GM18499 (cell line): Measurements from ENCODE around the gene TUBB2B.

ENCODE experiments used
- ATAC-seq: cut with Tn5 transposase; IDR thresholded peaks from one replicate; pipeline ENCODE4 v1.9.1; 2021; ENCODE audit warnings: moderate number of reproducible peaks; ENCODE audit not compliant: insufficient read depth, unreplicated experiment

TUBB2B gene

DNA sequence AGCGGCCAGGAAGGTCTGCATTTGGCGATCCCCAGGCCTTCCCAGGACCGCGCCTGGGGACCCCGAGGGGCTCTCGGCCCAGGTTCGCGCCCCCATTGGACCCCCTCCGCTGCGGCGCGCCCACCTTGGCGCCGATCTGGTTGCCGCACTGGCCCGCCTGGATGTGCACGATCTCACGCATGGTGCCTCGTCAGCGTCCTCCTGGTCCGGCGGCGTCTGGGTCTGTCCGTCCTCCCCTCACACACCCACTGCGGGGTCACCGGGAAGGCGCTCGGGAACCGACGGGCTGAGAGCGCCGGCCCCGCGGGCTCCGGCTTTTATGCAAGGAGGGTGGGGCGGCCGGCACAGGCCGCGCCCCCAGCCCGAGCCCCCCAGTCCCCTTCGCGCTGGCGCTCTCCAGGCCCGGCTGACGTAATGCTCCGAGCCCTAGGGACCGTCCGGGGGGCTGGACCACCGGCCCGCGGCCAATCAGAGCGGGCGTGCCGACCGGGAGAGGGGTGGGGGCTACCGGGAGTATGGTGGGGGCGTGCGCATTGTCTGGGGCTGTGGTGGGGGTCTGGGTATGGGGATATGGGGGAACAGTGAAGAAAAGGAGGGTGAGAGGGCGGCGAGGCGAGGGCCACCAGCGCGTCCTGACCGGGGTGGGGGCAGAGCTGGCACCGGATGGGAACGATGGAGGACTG, at the start of gene TUBB2B:
Gene TUBB2B (minus strand): TSS at position 291 of the 683 bp plus-strand sequence. CDS start 110 bp downstream, at position 181.
- no peak for ATAC-seq

DNA sequence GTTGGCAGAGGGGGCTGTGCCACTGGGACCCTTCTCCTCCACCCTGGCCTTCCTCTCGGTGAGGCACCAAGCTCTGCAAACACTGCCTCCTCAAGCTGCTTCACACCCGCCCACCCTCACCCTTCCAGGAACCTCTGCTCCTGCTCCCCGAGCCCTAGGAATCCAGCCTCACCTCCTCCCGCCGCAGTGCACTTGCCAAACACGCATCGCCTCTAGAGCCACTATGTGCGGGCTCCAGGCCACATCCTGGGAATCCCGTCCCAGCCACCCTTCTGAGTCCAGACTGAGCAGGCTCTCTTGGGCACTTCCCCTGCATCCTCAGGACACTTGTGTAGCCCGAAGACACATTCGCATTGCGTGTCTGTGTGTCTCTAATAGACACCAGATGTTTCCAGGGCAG, 49.8 kb upstream of the TUBB2B start:
- ATAC-seq, result no peak

DNA sequence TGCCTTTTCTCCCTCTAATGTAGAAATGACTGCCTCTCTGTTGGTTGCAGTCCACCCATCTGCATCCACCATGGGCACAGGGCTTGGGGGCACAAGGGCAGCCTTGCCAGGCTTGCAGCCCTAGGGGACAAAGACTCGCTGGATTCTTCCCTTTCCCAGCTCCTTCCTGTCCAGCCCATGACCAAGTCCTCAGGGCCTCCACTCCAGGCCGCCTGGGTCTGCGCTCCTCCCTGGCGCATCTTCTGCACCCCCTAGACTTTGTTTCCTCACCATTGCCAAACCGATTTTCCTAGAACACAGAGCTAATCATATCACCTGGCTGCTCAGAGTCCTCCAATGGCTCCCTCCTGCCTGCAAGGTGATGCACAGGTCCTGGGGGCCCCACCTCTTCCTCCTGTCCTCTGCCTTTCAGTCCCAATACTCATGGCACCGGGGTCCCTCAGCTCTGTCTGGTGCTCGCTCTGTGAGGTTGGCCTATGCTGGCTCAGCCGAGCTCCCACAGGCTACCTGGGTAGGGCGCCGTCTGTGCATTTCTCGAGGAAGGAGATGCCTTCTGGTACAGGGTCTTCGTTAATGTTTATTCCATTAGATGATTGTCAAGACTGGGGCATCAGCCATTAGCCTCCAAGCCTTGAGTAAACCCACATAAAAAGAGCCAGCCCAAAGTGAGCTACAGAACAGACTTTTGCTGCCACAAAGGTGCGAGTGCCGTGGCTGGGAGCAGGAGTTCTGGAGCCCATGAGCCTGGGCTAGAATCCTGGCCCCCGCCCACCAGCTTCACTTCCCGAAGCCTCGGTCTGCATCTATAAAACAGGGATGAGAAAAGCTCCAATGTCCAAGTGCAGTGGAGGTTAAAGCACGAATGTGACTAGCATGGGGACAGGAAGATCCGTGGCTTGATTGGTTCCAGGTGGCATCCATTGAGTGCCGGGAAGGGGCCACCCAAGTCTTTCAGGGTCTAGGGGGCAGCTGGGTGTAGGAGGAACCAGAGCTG, 49.0 kb upstream of the TUBB2B start:
- no peak for ATAC-seq

DNA sequence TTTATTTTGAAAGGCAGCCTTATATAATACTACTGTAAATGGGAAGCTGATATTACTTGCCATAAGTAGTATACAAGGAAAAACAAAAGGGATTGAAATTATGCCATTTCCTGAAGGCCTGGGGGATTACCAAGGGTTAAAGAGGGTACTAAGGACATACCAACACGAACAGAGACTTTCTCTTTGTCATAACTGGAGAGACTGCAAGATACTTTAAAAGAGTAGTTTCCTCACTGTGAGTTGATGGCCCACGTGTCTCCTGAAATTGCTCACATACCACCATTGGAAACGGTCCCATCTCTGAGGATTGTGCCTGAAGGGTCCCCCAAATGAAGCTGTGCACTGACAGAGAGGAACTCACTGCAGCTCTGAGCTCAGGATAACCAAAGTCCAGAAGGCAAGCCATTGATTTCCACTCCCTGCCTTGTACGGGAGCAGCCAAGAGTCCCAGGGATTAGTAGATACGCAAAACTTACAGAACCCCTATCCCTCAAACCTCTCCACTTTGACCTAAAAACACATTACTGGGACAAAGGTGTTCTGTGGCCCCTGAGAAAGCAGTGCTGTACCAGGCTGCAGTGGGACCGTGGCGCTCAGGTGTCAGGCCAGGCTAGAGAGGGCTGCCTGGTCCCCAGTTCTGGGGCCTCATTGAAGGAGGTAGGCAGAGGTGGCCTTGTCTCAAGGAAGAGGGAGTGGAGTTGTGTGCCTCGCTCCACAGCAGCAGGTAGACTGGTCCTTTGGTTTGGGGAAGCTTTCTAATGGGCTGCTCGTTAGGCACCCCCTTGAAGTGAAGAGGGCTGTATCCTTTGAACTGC, 46.5 kb upstream of the TUBB2B start:
- ATAC-seq, result no peak

DNA sequence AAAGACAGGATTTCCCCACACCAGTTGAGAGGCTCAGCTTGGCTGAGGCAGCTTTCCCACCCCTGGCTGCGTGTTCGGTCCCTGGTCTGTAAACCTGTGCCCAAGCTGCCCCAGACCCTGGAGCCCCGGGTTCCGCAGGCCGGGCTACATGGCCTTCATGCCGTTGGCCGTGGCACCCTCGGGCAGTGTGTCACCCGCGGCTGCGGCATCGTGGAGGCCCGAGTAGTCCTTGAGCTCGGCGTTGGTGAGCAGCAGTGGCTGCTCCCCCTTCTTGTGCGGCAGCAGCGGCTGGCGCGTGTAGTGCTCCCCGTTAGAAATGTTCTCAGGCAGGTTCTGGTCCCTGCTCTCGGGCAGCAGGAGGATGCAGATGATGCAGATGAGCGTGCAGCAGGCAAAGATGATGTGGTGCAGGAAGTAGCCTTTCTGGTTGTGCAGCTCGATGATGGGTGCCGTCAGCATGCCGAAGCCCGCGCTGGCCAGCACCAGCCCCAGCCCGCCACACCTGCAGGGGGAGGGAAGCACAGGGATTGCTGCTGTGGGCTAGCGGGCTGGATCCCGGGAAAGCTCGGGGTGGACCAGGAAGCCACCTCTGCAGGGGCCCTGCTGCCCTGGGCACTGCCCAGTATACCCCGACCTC, 45.6 kb upstream of the TUBB2B start:
- no peak for ATAC-seq

DNA sequence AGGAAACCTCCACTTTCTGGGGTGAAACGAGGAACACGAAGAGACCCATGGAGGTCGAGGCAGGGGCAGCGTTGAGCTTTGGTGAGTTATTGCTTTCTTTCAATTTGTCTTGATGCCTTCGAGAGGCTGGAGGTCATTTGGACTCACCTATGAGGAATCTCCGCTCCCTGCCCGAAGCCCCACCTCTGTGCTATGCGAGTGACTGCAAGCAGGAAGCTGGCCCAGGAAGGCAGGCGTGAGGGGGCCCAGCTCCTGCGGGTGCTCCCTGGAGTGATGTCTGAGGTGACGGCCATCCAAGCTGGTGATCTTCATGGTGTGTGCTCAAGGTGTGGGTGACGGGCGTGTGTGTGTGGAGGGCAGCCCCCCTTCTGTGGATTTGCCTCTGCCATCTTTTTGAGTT, 44.3 kb upstream of the TUBB2B start:
- no peak for ATAC-seq

DNA sequence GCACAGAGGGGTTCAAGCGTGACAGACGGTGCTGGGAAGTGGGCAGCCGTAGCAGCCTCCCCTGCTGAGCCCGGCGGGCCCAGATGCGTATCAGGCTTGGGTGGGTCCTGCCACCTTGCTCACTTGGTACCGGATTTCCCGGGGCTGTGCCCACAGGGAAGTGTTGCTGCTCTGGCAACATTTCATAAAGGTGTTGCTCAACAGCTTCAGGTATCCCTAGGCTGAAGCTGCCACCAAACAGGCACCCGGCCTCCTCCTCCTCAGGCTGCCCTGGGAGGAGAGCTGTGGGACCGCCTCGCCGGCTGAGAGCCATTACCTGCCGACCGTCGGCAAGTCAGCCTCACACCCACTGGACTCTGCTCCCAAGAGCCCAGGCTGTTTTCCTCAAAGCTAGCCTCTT, 42.8 kb upstream of the TUBB2B start:
- no peak for ATAC-seq

DNA sequence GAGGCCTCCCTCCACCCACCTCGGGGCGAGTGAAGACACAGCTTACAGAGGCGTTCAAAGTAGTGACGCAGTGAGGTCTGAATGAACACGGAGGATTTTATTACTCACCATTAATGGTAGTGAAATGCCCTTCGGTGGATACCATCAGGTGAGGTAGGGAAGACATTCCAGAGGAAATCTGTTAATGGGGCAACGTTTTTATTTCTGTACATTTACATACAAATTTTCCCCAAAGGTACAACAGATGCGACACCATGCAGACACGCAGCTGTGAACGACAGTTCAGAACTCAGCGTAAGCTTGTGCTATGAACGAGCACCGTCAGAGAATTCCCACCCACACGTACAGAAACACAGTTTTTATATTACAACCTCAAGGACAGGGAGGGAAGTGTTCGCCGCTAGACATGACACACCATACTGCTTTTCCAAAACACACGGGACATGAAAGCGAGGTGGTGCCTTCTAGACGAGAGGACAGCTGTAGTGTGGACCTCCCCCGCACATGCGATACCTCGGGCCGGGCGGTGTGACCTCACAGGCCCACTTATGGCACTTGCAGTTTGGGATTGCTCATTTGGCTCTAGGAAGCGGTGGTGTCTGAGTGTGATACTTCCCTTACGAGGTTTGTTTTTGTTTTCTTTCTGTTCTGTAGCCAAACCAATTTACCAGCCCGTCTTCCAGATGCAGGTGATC, 42.0 kb upstream of the TUBB2B start:
- ATAC-seq, result no peak

DNA sequence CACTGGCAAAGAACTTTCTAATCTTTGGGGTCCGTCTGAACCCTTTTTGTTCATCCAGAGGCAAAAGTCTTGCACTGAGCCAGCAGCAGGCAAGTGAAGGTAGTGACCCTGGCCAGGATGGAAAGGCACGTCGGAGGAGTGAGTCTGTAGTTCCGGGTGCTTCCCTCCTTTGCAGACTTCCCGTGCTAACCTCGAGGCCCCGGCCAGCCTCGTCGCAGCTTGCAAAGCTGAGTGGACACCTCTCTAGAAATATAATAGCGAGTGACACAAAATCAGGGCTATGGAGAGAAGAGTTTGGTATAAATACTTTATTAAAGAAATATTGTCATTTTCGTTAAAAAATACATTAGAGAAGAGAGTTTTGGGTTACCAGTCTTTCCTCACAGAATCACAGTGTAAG, 41.2 kb upstream of the TUBB2B start:
- no peak for ATAC-seq

DNA sequence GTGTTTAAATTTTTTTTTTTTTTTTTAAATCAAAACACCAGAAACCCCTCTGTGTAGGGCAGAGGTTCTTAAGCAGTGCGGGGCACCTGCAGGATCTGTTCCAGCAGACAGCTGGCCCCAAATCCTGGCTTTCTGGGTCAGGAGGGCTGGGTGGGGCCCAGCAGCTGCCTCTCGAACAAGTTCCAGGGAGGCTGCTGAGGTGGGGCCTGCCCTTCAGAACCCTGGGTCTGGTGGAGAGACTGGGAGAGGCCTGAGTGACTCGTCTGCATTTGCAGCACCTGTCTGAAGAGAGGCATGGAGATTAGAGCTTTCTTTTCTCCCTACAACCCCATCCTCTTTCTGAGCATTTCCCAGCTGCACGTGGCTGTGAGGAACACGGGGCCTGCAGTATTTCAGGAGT, 39.7 kb upstream of the TUBB2B start:
- ATAC-seq, result no peak

DNA sequence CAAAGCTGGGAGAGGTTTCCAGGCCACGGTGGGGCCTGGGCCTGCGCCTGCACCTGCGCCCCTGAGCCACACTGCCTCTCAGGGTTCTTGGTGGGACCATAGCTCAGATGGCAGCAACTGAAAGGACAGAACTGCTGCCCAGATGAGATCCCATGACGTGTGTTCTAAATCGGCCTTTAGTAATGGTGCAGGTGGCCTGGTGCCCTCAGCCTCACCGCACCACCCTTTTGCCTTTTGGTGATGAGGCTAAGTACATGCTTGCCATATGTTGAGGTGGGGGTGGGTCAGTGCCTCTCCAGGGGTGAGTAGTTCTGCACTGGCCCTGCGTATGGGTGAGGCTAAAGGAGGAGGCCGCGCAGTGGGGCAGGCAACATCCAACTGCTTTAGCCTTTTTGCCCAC, 38.7 kb upstream of the TUBB2B start:
- ATAC-seq, result no peak

DNA sequence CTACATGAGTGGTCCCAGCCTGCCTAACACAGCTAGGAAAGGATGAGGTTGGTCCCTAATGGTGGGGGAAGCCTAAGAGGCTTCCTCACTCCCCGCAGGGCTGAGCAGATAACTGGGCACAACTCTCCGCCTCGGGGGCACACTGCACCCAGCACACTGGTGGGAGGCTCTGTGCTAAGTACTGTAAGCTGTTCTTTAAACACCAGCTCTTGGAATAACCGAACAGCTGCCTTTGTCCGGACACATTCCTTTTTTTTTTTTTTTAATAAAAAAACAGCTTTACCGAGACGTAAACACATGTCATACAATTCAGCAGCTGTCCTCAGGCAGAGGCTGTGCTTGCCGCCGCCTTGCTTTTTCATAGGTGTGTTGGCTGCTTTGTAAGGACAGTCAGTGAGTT, 38.2 kb upstream of the TUBB2B start:
- no peak for ATAC-seq

DNA sequence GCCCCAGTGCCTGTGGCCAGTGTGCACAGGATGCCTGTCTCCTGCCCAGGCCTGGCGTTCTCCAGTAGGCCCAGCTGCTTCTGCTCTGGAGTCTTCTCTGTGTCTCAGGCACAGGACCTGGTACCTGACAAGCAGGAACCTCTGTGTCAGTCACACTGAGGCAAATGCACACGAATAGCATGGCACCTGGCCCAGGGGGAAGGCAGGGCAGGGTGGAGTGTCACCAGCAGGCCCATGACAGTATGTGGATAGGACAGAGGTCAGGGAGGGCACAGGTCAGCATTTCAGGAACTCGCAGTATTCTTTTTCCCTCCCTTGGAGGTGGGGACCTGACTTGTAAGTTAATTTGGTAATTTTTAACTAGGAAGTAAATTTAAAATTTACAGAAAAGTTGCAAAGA, 36.9 kb upstream of the TUBB2B start:
- ATAC-seq, result no peak

DNA sequence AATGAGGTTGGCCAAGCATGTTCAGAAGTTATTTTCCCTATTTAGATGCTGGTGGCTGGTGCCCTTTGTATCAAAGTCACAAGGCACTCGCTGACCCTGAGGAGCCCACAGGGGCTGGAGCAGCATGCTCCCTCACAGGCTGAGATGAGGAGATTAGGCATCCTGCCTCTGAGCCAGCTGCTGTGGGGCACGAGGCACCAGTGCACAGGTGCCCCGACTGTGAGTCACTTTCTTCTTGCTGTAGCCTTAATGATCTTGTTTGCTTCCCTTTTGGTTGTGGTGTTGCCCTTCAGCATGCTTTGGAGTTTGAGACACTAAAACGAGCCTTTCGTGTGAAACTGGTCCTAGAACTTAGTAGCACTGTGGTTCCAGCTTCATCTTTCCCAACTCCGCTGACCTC, 35.6 kb upstream of the TUBB2B start:
- no peak for ATAC-seq

DNA sequence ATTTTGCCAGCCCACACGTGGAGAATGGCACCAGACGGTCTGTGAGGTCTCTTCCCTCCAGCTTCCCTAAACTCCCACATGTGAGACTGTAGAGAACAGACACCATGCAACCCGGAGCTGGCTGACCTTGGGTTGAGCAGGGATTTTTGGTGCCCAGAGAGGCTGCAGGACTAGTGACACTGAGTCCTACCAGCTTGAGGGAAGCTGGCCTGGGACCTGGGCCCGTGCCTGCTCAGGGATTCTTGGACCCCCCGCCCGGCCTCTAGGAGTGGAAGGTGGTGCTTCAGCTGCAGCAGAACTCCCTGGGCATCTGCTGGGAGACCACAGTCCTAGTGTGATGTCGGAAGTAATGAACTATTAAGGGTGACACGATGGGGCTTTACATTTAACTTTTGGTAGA, 34.5 kb upstream of the TUBB2B start:
- no peak for ATAC-seq

DNA sequence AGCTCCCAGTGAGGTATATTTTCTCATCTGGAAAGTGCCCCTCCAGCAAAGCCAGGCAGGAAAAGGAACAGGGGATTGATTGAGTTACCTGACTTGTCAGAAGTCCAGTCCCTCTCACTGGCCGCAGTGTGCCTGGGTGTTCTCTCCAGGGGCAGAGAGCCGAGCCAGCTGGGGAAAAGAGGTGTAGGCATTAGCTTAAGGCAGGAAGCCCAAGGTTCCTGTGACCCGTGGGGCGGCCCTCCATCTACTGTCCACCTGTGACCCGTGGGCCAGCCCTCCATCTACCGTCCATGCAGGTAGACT, 34.0 kb upstream of the TUBB2B start:
- no peak for ATAC-seq

DNA sequence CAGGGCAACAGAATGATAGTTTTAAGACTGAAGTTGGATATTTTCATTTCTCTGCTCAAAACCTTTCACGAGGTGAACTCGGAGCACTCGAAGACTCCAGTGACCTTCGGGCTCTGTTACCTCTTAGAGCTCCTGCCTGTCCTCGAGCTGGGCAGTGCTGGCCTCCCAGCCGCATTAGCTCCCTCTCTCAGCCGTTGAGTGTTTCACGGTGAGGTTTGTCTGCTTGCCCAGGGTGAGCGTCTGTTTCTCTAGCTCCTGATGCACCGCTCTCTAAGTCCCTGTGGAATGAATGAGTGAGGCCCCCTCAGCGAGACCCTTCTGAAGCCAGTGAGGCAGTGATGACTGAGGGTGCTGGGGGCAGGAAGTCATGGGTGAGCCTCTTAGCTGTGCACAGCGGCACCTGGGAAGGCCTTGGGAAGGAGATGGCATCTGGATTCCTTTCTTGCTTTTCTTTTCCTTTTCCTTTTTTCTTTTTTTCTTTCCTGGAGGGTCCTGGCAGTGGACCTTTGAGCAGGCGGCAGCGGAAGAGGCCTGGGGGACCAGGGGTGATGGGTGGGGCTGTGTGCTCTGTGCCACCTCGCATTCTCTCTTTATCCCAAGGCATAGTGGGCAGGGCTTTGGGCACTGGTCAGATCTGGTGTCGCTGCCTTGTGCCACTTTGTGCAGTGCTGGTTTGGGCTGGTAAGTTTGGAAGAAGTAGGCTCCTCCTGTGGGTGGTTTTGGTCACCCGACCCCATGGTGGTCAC, 33.5 kb upstream of the TUBB2B start:
- no peak for ATAC-seq

DNA sequence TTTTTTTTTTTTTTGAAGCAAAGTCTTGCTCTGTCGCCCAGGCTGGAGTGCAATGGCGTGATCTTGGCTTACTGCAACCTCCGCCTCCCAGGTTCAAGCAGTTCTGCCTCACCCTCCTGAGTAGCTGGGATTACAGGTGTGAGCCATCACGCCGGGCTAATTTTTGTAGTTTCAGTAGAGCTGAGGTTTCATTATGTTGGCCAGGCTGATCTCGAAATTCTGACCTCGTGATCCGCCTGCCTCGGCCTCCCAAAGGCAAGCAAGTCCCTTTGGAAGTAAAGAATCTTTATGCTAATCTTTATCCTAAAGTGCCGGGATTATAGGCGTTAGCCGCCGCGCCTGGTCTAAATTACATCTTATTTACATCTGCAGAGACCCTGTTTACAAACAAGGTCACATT, 32.8 kb upstream of the TUBB2B start:
- ATAC-seq, result no peak

DNA sequence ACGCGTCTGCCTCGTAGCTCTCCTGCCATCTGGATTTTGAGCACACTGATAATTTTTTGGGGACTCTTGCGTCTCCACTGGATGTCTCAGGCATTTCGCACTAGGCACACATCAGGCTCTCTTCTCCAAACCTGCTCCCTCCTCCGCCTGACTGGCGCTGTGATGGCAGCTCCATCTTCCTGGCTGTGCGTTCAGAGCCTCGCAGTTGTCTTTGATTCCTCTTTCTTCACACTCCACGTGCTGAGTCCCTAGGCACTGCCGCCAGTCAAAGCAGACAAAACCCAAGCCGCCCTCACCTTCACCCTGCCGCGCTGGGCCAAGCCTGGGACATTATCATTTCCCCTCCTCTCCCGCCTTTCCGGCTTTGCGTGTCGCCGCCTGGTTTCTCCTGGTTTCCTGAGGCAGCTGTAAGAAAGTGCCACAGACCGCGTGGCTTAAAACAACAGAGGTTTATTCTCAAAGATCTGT, 32.1 kb upstream of the TUBB2B start:
- no peak for ATAC-seq
